Type B pancreatic cell (in vitro differentiated cells): Measurements from ENCODE around the gene CETN3. TPM values are rescaled to one million over a fixed set of nuclear protein-coding genes. Genes with fewer than 3 reads are reported as not detected.

Source experiments
- DNase-seq: peaks from one replicate; pipeline ENCODE4 v3.0.0; 2021; ENCODE audit warnings: mixed read lengths; ENCODE audit not compliant: unreplicated experiment; ENCODE audit errors: extremely low spot score
- H3K27ac Mint-ChIP-seq: 2 replicates; pipeline ENCODE4 v1.8.0; 2021; ENCODE audit warnings: mild to moderate bottlenecking, mixed read lengths
- H3K27me3 Mint-ChIP-seq: 2 replicates; pipeline ENCODE4 v1.8.0; 2021; ENCODE audit warnings: mixed read lengths
- H3K36me3 Mint-ChIP-seq: 2 replicates; pipeline ENCODE4 v1.8.0; 2021; ENCODE audit warnings: mixed read lengths
- H3K4me1 Mint-ChIP-seq: one replicate; pipeline ENCODE4 v1.8.0; 2021; ENCODE audit warnings: mixed read lengths; ENCODE audit not compliant: unreplicated experiment
- H3K4me3 Mint-ChIP-seq: 2 replicates; pipeline ENCODE4 v1.8.0; 2021; ENCODE audit warnings: mild to moderate bottlenecking, mixed read lengths
- H3K9me3 Mint-ChIP-seq: 2 replicates; pipeline ENCODE4 v1.8.0; 2021; ENCODE audit warnings: mixed read lengths
- long read RNA-seq: library from polyadenylated mRNA; unstranded; transcript quantifications from one replicate; pipeline ENCODE4 v2.0.0, GENCODE V29; 2020
- total RNA-seq: library from RNA; stranded (reverse); gene quantifications from 2 replicates; pipeline ENCODE4 v1.2.1, GENCODE V29; 2021; ENCODE audit warnings: low replicate concordance
- TF ChIP-seq, protein P1 (sequence below): fragments of 200-600 bp; sonication (generic); conservative IDR thresholded peaks from 2 replicates; pipeline ENCODE4 v1.5.0; 2021; ENCODE audit warnings: antibody characterized with exemption, mild to moderate bottlenecking

CETN3 gene
- total RNA-seq, result 27.6 and 37.5 TPM in 2 replicates
- long read RNA-seq, transcript CETN3-201 (5 exons, 2,432 nt), result major isoform, 19 of 27 reads
- long read RNA-seq, partial matches to known transcripts, result 4 of 27 reads
- long read RNA-seq, other reads (novel, unspliced or antisense), result 3 of 27 reads

- H3K36me3 Mint-ChIP-seq, result peaks cover 13% of the 10 kb centered on the region
- H3K4me3 Mint-ChIP-seq, result no peak within 1 kb of the TSS
- TF ChIP-seq, protein P1, sequence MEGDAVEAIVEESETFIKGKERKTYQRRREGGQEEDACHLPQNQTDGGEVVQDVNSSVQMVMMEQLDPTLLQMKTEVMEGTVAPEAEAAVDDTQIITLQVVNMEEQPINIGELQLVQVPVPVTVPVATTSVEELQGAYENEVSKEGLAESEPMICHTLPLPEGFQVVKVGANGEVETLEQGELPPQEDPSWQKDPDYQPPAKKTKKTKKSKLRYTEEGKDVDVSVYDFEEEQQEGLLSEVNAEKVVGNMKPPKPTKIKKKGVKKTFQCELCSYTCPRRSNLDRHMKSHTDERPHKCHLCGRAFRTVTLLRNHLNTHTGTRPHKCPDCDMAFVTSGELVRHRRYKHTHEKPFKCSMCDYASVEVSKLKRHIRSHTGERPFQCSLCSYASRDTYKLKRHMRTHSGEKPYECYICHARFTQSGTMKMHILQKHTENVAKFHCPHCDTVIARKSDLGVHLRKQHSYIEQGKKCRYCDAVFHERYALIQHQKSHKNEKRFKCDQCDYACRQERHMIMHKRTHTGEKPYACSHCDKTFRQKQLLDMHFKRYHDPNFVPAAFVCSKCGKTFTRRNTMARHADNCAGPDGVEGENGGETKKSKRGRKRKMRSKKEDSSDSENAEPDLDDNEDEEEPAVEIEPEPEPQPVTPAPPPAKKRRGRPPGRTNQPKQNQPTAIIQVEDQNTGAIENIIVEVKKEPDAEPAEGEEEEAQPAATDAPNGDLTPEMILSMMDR, result no peak
- no peaks in the 10 kb centered on the region for H3K9me3 Mint-ChIP-seq
- no peaks in the 10 kb centered on the region for H3K27me3 Mint-ChIP-seq
- peaks cover 11% of the 10 kb centered on the region for H3K4me1 Mint-ChIP-seq
- H3K27ac Mint-ChIP-seq, result no peak within 1 kb of the TSS
- peak; percentile 94 for DNase-seq
Observed at GRCh38 chr5:90409318-90410177, at the start of gene CETN3. Gene CETN3, minus strand, starts transcription at chr5:90409756. Its CDS starts 95 bp downstream, at chr5:90409661.

DNA sequence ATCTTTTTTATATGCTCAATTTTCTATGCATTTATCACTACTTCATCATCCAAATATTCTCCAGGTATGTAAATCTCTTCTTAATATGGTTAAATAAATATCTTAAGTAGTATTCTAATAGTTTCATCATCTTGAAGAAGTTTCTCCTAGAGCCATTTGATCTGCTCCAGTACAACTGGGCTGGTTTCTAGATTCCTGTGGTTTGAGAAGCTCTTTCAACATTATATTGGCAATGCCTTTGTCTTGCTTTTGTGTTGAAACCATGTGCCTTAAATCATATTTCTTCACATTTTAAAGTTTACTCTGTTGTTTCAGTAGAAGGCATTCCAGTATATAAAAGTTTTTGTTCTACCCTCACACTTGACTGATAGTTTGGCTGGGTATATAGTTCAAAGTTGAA is 37.4 kb upstream of the CETN3 start:
- TF ChIP-seq, protein P1, result no peak
- no peak for DNase-seq
- H3K36me3 Mint-ChIP-seq, result no peaks in the 10 kb centered on the region
- H3K4me1 Mint-ChIP-seq, result no peaks in the 10 kb centered on the region
- H3K9me3 Mint-ChIP-seq, result no peaks in the 10 kb centered on the region
- H3K27ac Mint-ChIP-seq, result no peak overlapping the region
- H3K27me3 Mint-ChIP-seq, result no peaks in the 10 kb centered on the region
- H3K4me3 Mint-ChIP-seq, result no peak overlapping the region

- TF ChIP-seq, protein P1, result no peak
- no peaks in the 10 kb centered on the region for H3K36me3 Mint-ChIP-seq
- DNase-seq, result no peak
- H3K27me3 Mint-ChIP-seq, result peaks cover 9% of the 10 kb centered on the region
- H3K9me3 Mint-ChIP-seq, result no peaks in the 10 kb centered on the region
- peaks cover 15% of the 10 kb centered on the region for H3K4me1 Mint-ChIP-seq
- peak overlapping the region; percentile 88 for H3K4me3 Mint-ChIP-seq
- no peak overlapping the region for H3K27ac Mint-ChIP-seq
Observed at GRCh38 chr5:90440644-90441043, 31.1 kb upstream of the CETN3 start.

DNA sequence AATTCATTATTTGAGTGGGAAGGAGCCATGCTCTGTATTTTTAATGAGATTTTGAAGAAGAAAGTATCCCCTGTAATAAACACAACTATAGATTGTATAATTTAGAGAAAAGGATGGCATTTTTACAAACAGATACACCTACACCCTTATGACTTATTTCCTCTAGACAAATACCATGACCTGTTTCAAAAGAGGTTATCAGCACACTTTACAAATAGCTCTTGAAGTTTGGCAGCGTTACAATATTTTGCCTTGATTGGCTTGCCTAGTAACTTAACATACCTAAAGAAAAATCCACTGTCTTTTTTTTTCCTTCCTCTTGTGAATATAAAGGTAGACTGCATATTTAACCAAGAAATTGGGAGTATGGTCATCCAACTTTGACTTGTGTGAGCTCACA is 28.5 kb upstream of the CETN3 start:
- H3K9me3 Mint-ChIP-seq, result no peaks in the 10 kb centered on the region
- DNase-seq, result no peak
- H3K27me3 Mint-ChIP-seq, result peaks cover 9% of the 10 kb centered on the region

GRCh38 chr5:90437663-90438062 is 28.1 kb upstream of the CETN3 start:
- H3K4me1 Mint-ChIP-seq, result peaks cover 15% of the 10 kb centered on the region
- no peak for DNase-seq

More for the DNA sequence above, 28.5 kb upstream of the CETN3 start:
- Mint-ChIP-seq H3K4me1 (peaks cover 15% of the 10 kb centered on the region), H3K4me3 (no peak overlapping the region), H3K27ac (no peak overlapping the region), H3K36me3 (no peaks in the 10 kb centered on the region)
- TF ChIP-seq, protein P1, result no peak

More at GRCh38 chr5:90437663-90438062, 28.1 kb upstream of the CETN3 start:
- no peak overlapping the region for H3K4me3 Mint-ChIP-seq
- TF ChIP-seq, protein P1, result no peak
- peaks cover 9% of the 10 kb centered on the region for H3K27me3 Mint-ChIP-seq
- no peaks in the 10 kb centered on the region for H3K36me3 Mint-ChIP-seq
- no peak overlapping the region for H3K27ac Mint-ChIP-seq
- H3K9me3 Mint-ChIP-seq, result no peaks in the 10 kb centered on the region
